ENCODE results near the gene NR1D1.

The NR1D1 gene

GRCh38 chr17:40095944-40096791 is 4.2 kb downstream of the NR1D1 start:
- DNase-seq = no peak

- DNase-seq = no peak
These were observed 4.9 kb downstream of the NR1D1 start for GRCh38 chr17:40095351-40095943.

DNA sequence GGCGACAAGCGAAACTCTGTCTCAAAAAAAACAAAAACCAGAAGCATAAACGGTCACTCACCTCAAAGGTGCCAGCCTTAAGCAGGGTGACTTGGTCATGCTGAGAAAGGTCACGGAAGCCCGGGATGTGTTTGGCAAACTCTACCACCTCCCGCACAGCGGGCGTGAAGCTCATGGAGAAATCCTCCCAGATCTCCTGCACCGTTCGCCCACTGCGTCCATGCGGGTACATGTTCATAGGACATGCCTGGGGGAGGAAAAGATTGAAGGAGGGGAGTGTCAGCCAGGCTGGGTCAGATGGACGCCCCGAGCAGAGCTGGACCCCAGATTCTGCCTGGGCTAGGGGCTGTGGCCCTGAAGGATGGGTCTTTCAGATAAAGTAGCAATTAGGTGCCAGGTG is 5.5 kb downstream of the NR1D1 start:
- DNase-seq = no peak

GRCh38 chr17:40093580-40094201 is 6.7 kb downstream of the NR1D1 start:
- DNase-seq = no peak

DNA sequence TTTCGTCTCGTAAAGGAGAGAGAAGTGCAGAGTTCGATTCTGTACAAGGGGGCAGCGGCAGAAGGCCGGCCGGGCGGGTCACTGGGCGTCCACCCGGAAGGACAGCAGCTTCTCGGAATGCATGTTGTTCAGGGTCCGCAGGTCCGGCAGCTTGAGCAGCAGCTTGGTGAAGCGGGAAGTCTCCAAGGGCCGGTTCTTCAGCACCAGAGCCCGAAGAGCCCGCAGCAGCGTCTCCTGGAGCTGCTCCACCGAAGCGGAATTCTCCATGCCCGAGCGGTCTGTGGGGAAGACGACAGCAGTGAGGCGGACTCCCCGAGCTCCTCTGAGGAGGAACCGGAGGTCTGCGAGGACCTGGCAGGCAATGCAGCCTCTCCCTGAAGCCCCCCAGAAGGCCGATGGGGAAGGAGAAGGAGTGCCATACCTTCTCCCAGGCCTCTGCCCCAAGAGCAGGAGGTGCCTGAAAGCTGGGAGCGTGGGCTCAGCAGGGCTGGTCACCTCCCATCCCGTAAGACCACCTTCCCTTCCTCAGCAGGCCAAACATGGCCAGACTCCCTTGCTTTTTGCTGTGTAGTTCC is 7.3 kb downstream of the NR1D1 start:
- no peak for DNase-seq

DNA sequence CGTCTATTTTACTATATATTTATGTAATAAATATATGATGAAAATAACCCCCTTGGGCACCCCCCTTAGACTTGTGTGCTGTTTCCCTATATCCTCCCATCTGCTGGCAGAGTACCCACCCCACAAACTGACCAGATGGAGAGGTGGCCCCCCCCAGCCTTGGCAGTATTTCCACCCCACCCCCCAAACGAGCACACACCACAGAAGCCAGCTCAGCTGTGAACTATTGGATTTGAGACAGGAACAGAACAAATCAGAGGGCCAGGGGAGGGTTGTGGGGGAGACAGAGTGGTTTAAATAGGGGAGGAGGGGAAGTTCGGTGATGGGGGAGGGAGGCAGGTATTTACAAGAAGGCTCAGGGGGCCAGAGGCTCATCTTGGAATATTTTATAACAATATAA is 7.8 kb downstream of the NR1D1 start:
- no peak for DNase-seq

DNA sequence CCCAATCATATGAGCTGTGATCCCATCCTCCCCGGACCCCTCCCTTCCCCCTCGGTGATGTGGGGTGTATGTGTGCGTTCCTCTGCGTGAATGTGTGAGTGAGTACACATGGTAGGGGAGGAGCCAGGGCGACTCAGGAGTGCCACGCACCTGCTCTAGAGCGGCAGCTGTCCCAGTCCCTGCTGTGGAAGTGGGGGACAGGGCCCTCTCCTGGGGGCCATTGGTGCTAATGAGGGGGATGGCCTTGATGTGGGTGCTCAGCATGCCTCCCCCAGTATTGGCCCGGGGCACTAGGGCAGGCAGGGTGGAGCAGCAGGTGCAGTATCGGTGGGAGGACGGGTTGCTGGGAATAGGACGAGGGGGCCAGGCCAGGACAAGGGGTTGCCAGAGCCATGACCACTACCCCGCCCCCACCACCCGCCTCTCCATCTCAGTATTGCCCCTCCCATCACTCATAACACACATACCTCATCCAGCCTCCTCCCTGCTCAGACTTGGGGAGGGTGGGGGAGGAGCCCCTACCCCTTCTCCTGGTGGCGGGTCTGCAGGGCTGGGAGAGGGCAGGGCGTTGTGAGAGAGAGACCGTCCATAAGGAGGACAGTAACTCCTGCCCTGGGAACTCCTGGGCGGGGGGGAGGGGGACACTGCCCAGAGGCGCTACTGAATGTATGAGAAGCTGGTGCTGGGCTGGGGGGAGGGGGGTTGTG is 8.5 kb downstream of the NR1D1 start:
- no peak for DNase-seq

DNA sequence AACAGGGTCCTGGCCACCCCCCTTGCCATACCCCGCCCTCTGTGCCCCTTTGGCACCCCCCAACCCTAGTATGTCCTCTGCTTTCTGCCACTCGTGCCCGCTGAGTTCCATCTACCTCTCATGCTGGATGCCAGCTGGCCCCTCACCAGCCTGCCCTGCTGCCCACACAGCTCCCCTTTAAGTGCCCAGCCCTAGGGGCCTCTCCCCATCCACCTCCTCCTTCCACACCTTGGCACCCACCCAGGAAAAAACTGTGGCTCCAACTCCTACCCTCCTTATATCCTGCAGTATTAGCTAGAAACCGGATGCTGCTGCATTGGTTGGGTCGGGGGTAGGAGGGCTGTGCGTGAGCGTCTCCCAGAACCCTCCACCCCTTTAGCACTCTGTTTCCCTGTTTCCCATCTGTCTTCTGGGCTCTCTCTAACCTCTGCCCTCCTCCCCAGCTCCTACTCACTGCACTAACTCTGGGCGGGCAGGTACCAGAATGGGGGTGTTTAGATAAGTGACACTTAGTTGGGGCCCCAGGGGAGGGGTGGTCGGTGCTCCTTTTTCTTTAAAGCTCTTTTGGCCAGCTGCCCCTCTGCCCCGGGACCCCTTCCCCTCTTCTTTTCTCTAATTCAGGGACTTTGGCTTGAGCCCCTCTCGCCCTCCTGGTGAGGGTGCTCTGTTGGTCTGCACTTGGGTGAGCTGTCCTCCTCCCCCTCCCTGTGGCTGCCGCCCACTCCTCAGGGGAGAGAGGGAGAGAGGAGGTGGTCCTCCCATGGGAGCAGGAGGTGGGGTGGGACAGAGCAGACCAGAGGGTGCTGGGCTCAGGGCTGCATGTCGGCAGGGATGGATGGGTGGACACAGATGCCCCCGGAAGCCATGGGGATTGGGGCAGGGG is 9.9 kb downstream of the NR1D1 start:
- DNase-seq = no peak

GRCh38 chr17:40089077-40089895 is 11.1 kb downstream of the NR1D1 start:
- no peak for DNase-seq

GRCh38 chr17:40087903-40088718 is 12.3 kb downstream of the NR1D1 start:
- DNase-seq = no peak

GRCh38 chr17:40087049-40087794 is 13.2 kb downstream of the NR1D1 start:
- DNase-seq = no peak

GRCh38 chr17:40086150-40087044 is 14.0 kb downstream of the NR1D1 start:
- no peak for DNase-seq

- DNase-seq = no peak
These were observed 15.9 kb downstream of the NR1D1 start for GRCh38 chr17:40084477-40084876.

DNA sequence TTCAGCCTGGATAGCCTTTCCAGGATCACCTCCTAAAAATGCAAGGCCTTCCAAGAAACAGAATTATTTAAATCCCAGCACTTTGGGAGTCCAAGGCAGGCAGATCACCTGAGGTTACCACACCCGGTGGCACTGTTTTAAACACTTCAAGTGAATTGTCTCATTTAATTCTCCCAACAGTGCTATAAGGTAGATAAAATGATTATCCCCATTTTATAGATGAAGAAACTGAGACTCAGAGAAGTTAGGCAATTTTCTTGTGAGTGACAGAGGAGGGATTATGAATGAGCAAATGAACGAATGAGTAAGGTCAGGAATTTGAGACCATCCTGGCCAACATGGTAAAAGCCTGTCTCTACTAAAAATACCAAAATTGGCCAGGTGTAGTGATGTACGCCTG is 20.8 kb downstream of the NR1D1 start:
- no peak for DNase-seq

GRCh38 chr17:40076591-40076990 is 23.8 kb downstream of the NR1D1 start:
- no peak for DNase-seq

GRCh38 chr17:40075942-40076498 is 24.4 kb downstream of the NR1D1 start:
- no peak for DNase-seq

GRCh38 chr17:40075201-40075941 is 25.0 kb downstream of the NR1D1 start:
- peak; percentile 95 for DNase-seq
